ENCODE measurements around the gene KHSRP. TPM values are rescaled to one million over a fixed set of nuclear protein-coding genes. Genes with fewer than 3 reads are reported as not detected.

The KHSRP gene
- total RNA-seq, 1 donor from 2014 or later: 241 TPM

GRCh38 chr19:6470173-6470572 lies 45.6 kb upstream of the KHSRP start:
- no peaks in the 10 kb centered on the region for H3K4me1 Mint-ChIP-seq (ENCODE audit: unreplicated experiment)
- no peak for TF ChIP-seq CTCF (IDR thresholded peaks at IDR 0.05)
- no peaks in the 10 kb centered on the region for H3K9me3 Mint-ChIP-seq (ENCODE audit: unreplicated experiment)
- H3K27ac Mint-ChIP-seq (ENCODE audit: unreplicated experiment): no peak overlapping the region
- H3K4me3 Mint-ChIP-seq (ENCODE audit: unreplicated experiment): no peak overlapping the region
- DNase-seq (ENCODE audit: extremely low spot score, unreplicated experiment): no peak
- H3K27me3 Mint-ChIP-seq (ENCODE audit: unreplicated experiment): peaks cover 17% of the 10 kb centered on the region
- no peaks in the 10 kb centered on the region for H3K36me3 Mint-ChIP-seq (ENCODE audit: unreplicated experiment)

GRCh38 chr19:6467384-6467783 lies 42.8 kb upstream of the KHSRP start:
- H3K27ac Mint-ChIP-seq (ENCODE audit: unreplicated experiment): no peak overlapping the region
- no peaks in the 10 kb centered on the region for H3K9me3 Mint-ChIP-seq (ENCODE audit: unreplicated experiment)
- peaks cover 29% of the 10 kb centered on the region for H3K27me3 Mint-ChIP-seq (ENCODE audit: unreplicated experiment)
- H3K4me1 Mint-ChIP-seq (ENCODE audit: unreplicated experiment): peaks cover 4% of the 10 kb centered on the region
- no peak for TF ChIP-seq CTCF (IDR thresholded peaks at IDR 0.05)
- DNase-seq (ENCODE audit: extremely low spot score, unreplicated experiment): no peak
- H3K4me3 Mint-ChIP-seq (ENCODE audit: unreplicated experiment): no peak overlapping the region
- no peaks in the 10 kb centered on the region for H3K36me3 Mint-ChIP-seq (ENCODE audit: unreplicated experiment)

- no peak for DNase-seq (ENCODE audit: extremely low spot score, unreplicated experiment)
- H3K4me3 Mint-ChIP-seq (ENCODE audit: unreplicated experiment): no peak overlapping the region
- no peak for TF ChIP-seq CTCF (IDR thresholded peaks at IDR 0.05)
- peaks cover 4% of the 10 kb centered on the region for H3K4me1 Mint-ChIP-seq (ENCODE audit: unreplicated experiment)
- no peaks in the 10 kb centered on the region for H3K36me3 Mint-ChIP-seq (ENCODE audit: unreplicated experiment)
- peaks cover 33% of the 10 kb centered on the region for H3K27me3 Mint-ChIP-seq (ENCODE audit: unreplicated experiment)
- no peaks in the 10 kb centered on the region for H3K9me3 Mint-ChIP-seq (ENCODE audit: unreplicated experiment)
- no peak overlapping the region for H3K27ac Mint-ChIP-seq (ENCODE audit: unreplicated experiment)
Measured at GRCh38 chr19:6466526-6467248, 42.1 kb upstream of the KHSRP start.

GRCh38 chr19:6465663-6466062 lies 41.1 kb upstream of the KHSRP start:
- Mint-ChIP-seq H3K4me1 (ENCODE audit: unreplicated experiment) (peaks cover 4% of the 10 kb centered on the region), H3K9me3 (ENCODE audit: unreplicated experiment) (no peaks in the 10 kb centered on the region), H3K27me3 (ENCODE audit: unreplicated experiment) (peaks cover 33% of the 10 kb centered on the region), H3K36me3 (ENCODE audit: unreplicated experiment) (no peaks in the 10 kb centered on the region), H3K27ac (ENCODE audit: unreplicated experiment) (no peak overlapping the region), H3K4me3 (ENCODE audit: unreplicated experiment) (no peak overlapping the region)
- no peak for TF ChIP-seq CTCF (IDR thresholded peaks at IDR 0.05)
- DNase-seq (ENCODE audit: extremely low spot score, unreplicated experiment): no peak

- H3K4me3 Mint-ChIP-seq (ENCODE audit: unreplicated experiment): no peak overlapping the region
- no peaks in the 10 kb centered on the region for H3K9me3 Mint-ChIP-seq (ENCODE audit: unreplicated experiment)
- no peaks in the 10 kb centered on the region for H3K36me3 Mint-ChIP-seq (ENCODE audit: unreplicated experiment)
- no peak overlapping the region for H3K27ac Mint-ChIP-seq (ENCODE audit: unreplicated experiment)
- DNase-seq (ENCODE audit: extremely low spot score, unreplicated experiment): no peak
- H3K27me3 Mint-ChIP-seq (ENCODE audit: unreplicated experiment): peaks cover 33% of the 10 kb centered on the region
- peaks cover 9% of the 10 kb centered on the region for H3K4me1 Mint-ChIP-seq (ENCODE audit: unreplicated experiment)
- no peak for TF ChIP-seq CTCF (IDR thresholded peaks at IDR 0.05)
Measured at GRCh38 chr19:6465006-6465405, 40.4 kb upstream of the KHSRP start.

Measured in osteocyte (in vitro differentiated cells).